ENCODE data around the gene ZG16.
"Not testable (repeated sequence)": the region's sequence is repeated elsewhere in the genome, so short reads cannot be mapped to it uniquely, and the experiment has no call there.

ZG16 gene, protein sequence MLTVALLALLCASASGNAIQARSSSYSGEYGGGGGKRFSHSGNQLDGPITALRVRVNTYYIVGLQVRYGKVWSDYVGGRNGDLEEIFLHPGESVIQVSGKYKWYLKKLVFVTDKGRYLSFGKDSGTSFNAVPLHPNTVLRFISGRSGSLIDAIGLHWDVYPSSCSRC

GRCh38 chr16:29777576-29778350 lies at the start of gene ZG16:
TSS of gene ZG16 (plus strand) at chr16:29778256. CDS start at chr16:29779267, 1,011 bp downstream.
- no peak for FAIRE-seq

DNA sequence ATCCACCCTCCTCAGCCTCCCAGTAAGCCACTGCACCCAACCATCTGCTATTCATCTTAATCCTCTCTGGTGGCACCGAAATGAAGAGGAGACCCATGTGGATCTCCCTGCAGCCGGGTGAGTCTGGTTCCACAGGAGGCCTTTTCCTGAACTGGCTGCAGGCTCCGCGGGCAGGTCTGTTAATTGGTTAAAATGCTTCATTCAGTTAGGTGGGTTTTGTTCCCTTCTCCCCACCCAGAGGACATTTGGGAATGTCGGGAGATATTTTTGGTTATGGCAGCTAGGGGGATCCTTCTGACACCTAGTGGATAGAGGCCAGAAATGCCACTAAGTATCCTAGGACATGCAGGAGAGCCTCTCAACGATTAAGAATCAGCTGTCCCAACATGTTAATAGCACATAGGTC lies 48.9 kb upstream of the ZG16 start:
- FAIRE-seq = peak; percentile 3

DNA sequence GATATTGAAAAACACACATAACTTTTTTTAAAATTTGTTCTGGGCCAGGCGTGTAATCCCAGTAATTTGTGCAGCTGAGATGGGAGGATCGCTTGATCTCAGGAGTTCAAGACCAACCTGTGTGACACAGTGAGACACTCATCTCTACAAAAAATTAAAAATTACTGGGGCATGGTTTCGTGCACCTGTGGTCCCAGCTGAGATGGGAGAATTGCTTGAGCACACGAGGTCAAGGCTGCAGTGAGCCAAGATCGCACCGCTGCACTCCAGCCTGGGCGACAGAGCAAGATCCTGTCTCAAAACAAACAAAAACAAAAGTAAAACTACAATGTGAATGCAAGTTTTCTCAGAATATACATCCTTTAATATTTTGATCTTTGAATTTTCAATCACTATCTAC lies 47.4 kb upstream of the ZG16 start:
- no peak for FAIRE-seq

- FAIRE-seq = not testable (repeated sequence)
Observed at GRCh38 chr16:29731768-29732601, 46.1 kb upstream of the ZG16 start.

GRCh38 chr16:29734786-29735185 lies 43.3 kb upstream of the ZG16 start:
- no peak for FAIRE-seq

- no peak for FAIRE-seq
Observed at GRCh38 chr16:29736112-29736511, 41.9 kb upstream of the ZG16 start.

DNA sequence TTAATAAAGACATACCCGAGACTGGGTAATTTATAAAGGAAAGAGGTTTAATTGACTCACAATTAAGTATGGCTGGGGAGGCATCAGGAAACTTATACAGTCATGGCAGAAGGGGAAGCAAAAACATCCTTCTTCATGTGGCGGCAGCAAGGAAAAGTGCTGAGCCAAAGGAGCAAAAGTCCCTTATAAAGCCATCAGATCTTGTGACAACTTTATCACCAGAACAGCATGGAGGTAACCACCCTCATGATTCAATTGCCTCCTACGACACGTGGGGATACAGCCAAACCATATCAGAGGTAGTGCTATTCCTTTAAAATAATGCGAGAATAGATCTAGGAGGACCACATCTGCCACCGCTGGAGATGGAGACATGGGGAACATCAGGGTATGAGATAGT lies 41.3 kb upstream of the ZG16 start:
- no peak for FAIRE-seq

- no peak for FAIRE-seq
Observed at GRCh38 chr16:29737713-29738112, 40.3 kb upstream of the ZG16 start.

DNA sequence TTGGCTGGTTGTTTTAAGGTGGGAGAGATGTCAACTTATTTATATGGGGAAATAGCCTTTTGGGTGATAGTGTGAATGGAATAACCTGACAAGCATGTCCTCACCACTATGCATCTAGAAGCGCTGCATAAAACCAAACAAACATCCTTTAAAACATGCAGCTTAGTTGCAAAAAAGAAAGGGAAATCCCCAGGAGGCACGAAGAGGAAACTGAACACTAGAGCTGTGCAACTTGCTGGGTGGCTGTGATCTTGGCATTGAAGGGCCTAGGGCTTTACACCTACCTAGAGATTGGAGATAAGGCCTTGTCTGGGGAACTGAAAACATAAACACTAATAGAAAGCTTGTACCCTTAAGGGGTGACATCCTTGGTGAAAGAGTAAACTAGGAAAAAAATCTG lies 39.5 kb upstream of the ZG16 start:
- no peak for FAIRE-seq

DNA sequence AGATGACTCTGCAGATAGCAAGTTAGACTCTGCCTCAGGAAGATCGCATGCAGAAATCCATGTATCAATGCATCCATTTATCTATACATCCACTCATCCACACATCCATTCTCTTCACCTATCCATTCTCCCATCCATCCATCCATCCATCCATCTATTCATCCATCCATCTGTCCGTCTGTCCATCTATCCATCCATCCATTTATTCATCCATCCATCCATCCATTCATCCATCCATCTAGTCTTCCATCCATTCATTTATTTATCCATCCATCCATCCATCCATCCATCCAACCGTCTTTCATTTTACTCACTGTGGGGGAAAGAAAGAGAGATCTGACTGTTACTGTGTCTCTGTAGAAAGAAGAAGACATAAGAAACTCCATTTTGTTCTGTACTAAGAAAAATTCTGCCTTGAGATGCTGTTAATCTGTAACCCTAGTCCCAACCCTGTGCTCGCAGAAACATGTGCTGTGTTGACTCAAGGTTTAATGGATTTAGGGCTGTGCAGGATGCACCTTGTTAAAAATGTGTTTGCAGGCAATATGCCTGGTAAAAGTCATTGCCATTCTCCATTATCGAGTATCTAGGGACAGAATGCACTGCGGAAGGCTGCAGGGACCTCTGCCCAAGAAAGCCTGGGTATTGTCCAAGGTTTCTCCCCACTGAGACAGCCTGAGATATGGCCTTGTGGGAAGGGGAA lies 38.0 kb upstream of the ZG16 start:
- not testable (repeated sequence) for FAIRE-seq

GRCh38 chr16:29740630-29741015 lies 37.4 kb upstream of the ZG16 start:
- FAIRE-seq = not testable (repeated sequence)

DNA sequence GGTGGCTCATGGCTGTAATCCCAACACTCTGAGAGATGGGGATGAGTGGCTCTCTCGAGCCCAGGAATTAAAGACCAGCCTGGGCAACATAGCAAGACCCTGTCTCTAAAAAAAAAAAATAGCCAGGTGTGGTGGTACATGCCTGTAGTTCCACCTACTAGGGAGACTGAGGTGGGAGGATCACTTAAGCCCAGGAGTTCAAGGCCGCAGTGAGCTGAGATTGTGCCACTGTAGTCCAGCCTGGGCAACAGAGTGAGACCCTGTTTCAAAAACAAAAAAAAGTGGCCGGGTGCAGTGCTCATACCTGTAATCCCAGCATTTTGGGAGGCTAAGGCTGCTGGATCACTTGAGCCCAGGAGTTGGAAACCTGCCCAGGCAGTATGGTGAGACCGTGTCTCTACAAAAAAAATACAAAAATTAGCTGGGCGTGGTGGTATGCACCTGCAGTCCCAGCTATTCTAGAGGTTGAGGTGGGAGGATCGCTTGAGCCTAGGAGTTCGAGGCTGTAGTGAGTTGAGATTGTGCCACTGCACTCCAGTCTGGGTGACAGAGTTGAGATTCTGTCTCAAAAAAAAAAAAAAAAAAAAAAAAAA lies 35.3 kb upstream of the ZG16 start:
- no peak for FAIRE-seq

DNA sequence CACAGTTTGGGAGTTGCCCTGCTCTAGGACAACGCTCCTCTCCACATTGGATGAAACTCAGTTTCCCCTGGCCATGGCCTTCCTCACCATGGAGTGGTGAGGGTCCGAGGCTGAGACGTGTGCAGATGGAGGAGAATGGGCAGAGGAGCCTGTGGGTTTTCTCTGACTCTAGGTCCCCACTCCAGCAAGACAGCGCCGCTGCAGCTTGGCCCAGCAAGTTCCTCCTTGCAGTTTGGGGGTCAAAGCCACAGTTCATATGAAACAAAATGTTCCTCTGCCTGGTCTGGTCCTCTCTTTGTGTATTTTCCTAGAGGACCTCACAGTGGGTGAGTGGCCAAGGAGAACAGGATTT lies 34.6 kb upstream of the ZG16 start:
- FAIRE-seq = no peak

GRCh38 chr16:29743827-29744531 lies 34.1 kb upstream of the ZG16 start:
- FAIRE-seq = no peak

GRCh38 chr16:29744541-29745101 lies 33.4 kb upstream of the ZG16 start:
- FAIRE-seq = no peak

- no peak for FAIRE-seq
Observed at GRCh38 chr16:29745121-29745852, 32.8 kb upstream of the ZG16 start.

DNA sequence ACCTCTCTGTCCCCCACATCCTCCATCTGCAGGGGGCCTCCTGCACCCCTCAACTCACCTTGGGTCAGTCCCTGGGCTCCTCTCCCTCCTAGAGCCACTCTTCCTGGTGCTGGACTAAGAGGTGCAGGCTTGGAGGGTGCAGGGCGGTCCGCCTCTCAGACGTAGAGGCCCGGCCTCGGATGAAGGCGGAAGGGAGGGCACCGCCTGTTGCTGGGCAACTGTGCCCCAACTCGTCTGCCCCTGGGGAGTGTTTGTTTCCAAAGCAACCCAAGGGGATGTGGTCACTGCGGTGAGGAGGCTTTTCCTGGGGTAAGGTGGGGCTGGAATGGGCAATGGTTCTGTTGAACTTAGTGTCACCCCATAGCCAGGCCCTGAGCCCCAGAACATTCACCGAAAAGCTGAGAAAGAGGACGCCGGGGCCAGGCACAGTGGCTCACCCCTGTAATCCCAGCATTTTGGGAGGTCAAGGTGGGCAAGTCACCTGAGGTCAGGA lies 32.2 kb upstream of the ZG16 start, which contains the start of gene C16orf54:
TSS of gene C16orf54 (minus strand) at position 138 of the 493 bp plus-strand sequence. CDS start 1,039 bp downstream, outside the sequence.
- FAIRE-seq = no peak

- not testable (repeated sequence) for FAIRE-seq
Observed at GRCh38 chr16:29746518-29746917, 31.5 kb upstream of the ZG16 start.

DNA sequence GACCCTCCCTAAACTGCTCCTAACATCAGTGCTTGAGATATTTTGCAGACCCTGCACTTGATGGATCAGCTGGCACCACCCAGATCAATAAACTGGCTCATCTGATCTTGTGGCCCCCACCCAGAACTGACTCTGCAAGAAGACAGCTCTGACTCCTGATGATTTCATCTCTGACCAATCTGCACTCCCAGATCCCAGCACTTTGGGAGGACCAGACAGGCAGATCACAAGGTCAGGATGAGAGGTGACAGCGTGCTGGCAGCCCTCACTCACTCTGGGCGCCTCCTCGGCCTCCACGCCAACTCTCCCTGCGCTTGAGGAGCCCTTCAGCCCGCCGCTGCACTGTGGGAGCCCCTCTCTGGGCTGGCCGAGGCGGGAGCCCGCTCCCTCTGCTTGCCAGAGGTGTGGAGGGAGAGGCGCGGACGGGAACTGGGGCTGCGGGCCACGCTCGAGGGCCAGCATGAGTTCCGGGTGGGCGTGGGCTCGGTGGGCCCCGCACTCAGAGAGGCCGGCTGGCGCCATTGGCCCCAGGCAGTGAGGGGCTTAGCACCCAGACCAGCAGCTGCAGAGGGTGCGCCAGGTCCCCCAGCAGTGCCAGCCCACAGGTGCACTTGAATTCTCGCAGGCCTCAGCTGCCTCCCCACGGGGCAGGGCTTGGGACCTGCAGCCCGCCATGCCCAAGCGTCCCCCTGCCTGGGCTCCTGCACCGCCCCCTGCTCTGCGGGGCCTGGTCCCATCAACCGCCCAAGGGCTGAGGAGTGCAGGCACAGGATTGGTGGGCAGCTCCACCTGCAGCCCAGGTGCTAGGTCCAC lies 29.9 kb upstream of the ZG16 start:
- no peak for FAIRE-seq

- FAIRE-seq = not testable (repeated sequence)
Observed at GRCh38 chr16:29748760-29749149, 29.3 kb upstream of the ZG16 start.

All from G401.6 (cell line).